Measurements from ENCODE around the gene POLR2J.

GRCh38 chr7:102447311-102447710 lies 31.4 kb downstream of the POLR2J start:
- TF ChIP-seq, protein P1, sequence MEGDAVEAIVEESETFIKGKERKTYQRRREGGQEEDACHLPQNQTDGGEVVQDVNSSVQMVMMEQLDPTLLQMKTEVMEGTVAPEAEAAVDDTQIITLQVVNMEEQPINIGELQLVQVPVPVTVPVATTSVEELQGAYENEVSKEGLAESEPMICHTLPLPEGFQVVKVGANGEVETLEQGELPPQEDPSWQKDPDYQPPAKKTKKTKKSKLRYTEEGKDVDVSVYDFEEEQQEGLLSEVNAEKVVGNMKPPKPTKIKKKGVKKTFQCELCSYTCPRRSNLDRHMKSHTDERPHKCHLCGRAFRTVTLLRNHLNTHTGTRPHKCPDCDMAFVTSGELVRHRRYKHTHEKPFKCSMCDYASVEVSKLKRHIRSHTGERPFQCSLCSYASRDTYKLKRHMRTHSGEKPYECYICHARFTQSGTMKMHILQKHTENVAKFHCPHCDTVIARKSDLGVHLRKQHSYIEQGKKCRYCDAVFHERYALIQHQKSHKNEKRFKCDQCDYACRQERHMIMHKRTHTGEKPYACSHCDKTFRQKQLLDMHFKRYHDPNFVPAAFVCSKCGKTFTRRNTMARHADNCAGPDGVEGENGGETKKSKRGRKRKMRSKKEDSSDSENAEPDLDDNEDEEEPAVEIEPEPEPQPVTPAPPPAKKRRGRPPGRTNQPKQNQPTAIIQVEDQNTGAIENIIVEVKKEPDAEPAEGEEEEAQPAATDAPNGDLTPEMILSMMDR (conservative IDR thresholded peaks at IDR 0.05; ENCODE audit: low read length), result no peak
- no peak for TF ChIP-seq EZH2phosphoT487 (IDR thresholded peaks at IDR 0.05; ENCODE audit: borderline replicate concordance, low read depth, low read length)

All from OCI-LY7 (cell line).